ENCODE measurements around the gene PRKD1. TPM values are rescaled to one million over a fixed set of nuclear protein-coding genes. Genes with fewer than 3 reads are reported as not detected.

The PRKD1 gene
- total RNA-seq = 19.6 and 23.0 TPM in 2 replicates

GRCh38 chr14:29927376-29928116 lies at the start of gene PRKD1:
Gene PRKD1, minus strand, starts transcription at chr14:29927847.

Data from smooth muscle cell of the umbilical artery (primary cell).